ENCODE results near the gene SNCAIP.

Gene SNCAIP

DNA sequence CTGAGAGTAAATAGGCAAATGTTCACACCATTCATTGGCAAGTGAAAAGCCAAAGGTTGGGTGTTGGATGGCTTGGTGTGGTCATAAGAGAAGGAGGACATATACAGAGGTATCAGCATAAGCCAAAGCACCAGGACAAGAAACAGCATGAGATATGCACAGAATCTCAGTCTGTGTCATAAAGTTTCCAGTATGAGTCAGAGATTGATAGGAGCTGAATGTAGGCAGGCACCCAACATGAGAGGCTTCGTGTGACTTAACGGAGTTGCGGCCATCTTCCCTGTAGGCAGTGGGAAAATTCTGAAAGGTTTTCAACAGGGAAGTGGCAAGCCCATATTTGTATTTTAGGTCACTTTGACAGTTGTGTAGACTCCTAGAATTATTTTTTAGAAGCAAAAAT lies 54.5 kb downstream of the SNCAIP start:
- peaks cover 10% of the 10 kb centered on the region for H3K4me1 ChIP-seq (ENCODE audit: control insufficient read depth, low read depth, low read length)
- H3K27me3 ChIP-seq (ENCODE audit: insufficient read depth, low read length, poor library complexity): no peaks in the 10 kb centered on the region
- no peak overlapping the region for H2AK5ac ChIP-seq (ENCODE audit: low read length)
- no peak overlapping the region for H2BK15ac ChIP-seq (replicated peaks; ENCODE audit: low read depth)
- no peak overlapping the region for H4K5ac ChIP-seq (ENCODE audit: low read length)
- no peaks in the 10 kb centered on the region for H3K79me1 ChIP-seq (ENCODE audit: low read length)
- H3K4me2 ChIP-seq (ENCODE audit: low read length): no peak overlapping the region
- H2BK120ac ChIP-seq (ENCODE audit: low read depth, low read length): no peak overlapping the region
- no peaks in the 10 kb centered on the region for H3K79me2 ChIP-seq (ENCODE audit: control insufficient read depth, insufficient read depth, low read length)
- no peak overlapping the region for H3K4ac ChIP-seq (ENCODE audit: low read depth, low read length)
- no peak overlapping the region for H3K18ac ChIP-seq (ENCODE audit: low read length)
- no peak overlapping the region for H4K8ac ChIP-seq (ENCODE audit: low read depth, low read length)
- no CpG with 5 or more reads among the region's 3 CpGs for WGBS (ENCODE audit: extremely low coverage, insufficient coverage, low lambda C conversion rate)
- no peak overlapping the region for H3K27ac ChIP-seq (ENCODE audit: low read depth, low read length)
- H3K9ac ChIP-seq (ENCODE audit: low read length): no peak overlapping the region
- no peaks in the 10 kb centered on the region for H3K36me3 ChIP-seq (ENCODE audit: control insufficient read depth, insufficient read depth, low read length)
- no peak overlapping the region for H3K23ac ChIP-seq (ENCODE audit: low read length)
- no peak overlapping the region for H3K4me3 ChIP-seq (ENCODE audit: low read length)
- no peak overlapping the region for H2BK5ac ChIP-seq (ENCODE audit: low read length)
- no peak for DNase-seq
- H3K56ac ChIP-seq (ENCODE audit: low read length): no peak overlapping the region

- Histone ChIP-seq H2AK5ac (ENCODE audit: low read length) (no peak overlapping the region), H3K18ac (ENCODE audit: low read length) (no peak overlapping the region), H3K4me1 (ENCODE audit: control insufficient read depth, low read depth, low read length) (peaks cover 10% of the 10 kb centered on the region), H3K79me2 (ENCODE audit: control insufficient read depth, insufficient read depth, low read length) (no peaks in the 10 kb centered on the region), H3K4ac (ENCODE audit: low read depth, low read length) (no peak overlapping the region), H3K56ac (ENCODE audit: low read length) (no peak overlapping the region), H2BK5ac (ENCODE audit: low read length) (no peak overlapping the region), H2BK120ac (ENCODE audit: low read depth, low read length) (no peak overlapping the region), H3K27ac (ENCODE audit: low read depth, low read length) (no peak overlapping the region), H3K36me3 (ENCODE audit: control insufficient read depth, insufficient read depth, low read length) (no peaks in the 10 kb centered on the region), H3K79me1 (ENCODE audit: low read length) (no peaks in the 10 kb centered on the region), H3K23ac (ENCODE audit: low read length) (no peak overlapping the region), H4K5ac (ENCODE audit: low read length) (no peak overlapping the region), H3K27me3 (ENCODE audit: insufficient read depth, low read length, poor library complexity) (no peaks in the 10 kb centered on the region), H3K4me2 (ENCODE audit: low read length) (no peak overlapping the region), H3K4me3 (ENCODE audit: low read length) (no peak overlapping the region), H4K8ac (ENCODE audit: low read depth, low read length) (no peak overlapping the region), H3K9ac (ENCODE audit: low read length) (no peak overlapping the region), H2BK15ac (replicated peaks; ENCODE audit: low read depth) (no peak overlapping the region)
- no peak for DNase-seq
- no CpG with 5 or more reads among the region's 3 CpGs for WGBS (ENCODE audit: extremely low coverage, insufficient coverage, low lambda C conversion rate)
Measured at GRCh38 chr5:122367456-122367855, 55.4 kb downstream of the SNCAIP start.

- H3K79me2 ChIP-seq (ENCODE audit: control insufficient read depth, insufficient read depth, low read length): no peaks in the 10 kb centered on the region
- no peak overlapping the region for H2BK15ac ChIP-seq (replicated peaks; ENCODE audit: low read depth)
- no peak overlapping the region for H3K4me2 ChIP-seq (ENCODE audit: low read length)
- H3K4ac ChIP-seq (ENCODE audit: low read depth, low read length): no peak overlapping the region
- no peaks in the 10 kb centered on the region for H3K27me3 ChIP-seq (ENCODE audit: insufficient read depth, low read length, poor library complexity)
- no peak overlapping the region for H3K27ac ChIP-seq (ENCODE audit: low read depth, low read length)
- H4K8ac ChIP-seq (ENCODE audit: low read depth, low read length): no peak overlapping the region
- DNase-seq: peak; percentile 23
- no peak overlapping the region for H2BK120ac ChIP-seq (ENCODE audit: low read depth, low read length)
- no peak overlapping the region for H4K5ac ChIP-seq (ENCODE audit: low read length)
- no CpG with 5 or more reads among the region's 5 CpGs for WGBS (ENCODE audit: extremely low coverage, insufficient coverage, low lambda C conversion rate)
- H3K79me1 ChIP-seq (ENCODE audit: low read length): no peaks in the 10 kb centered on the region
- no peak overlapping the region for H2BK5ac ChIP-seq (ENCODE audit: low read length)
- no peak overlapping the region for H3K9ac ChIP-seq (ENCODE audit: low read length)
- no peak overlapping the region for H3K56ac ChIP-seq (ENCODE audit: low read length)
- H3K4me3 ChIP-seq (ENCODE audit: low read length): no peak overlapping the region
- H2AK5ac ChIP-seq (ENCODE audit: low read length): no peak overlapping the region
- no peak overlapping the region for H3K18ac ChIP-seq (ENCODE audit: low read length)
- H3K23ac ChIP-seq (ENCODE audit: low read length): no peak overlapping the region
- H3K4me1 ChIP-seq (ENCODE audit: control insufficient read depth, low read depth, low read length): peaks cover 10% of the 10 kb centered on the region
- no peaks in the 10 kb centered on the region for H3K36me3 ChIP-seq (ENCODE audit: control insufficient read depth, insufficient read depth, low read length)
Measured at GRCh38 chr5:122368510-122369251, 56.6 kb downstream of the SNCAIP start.

DNA sequence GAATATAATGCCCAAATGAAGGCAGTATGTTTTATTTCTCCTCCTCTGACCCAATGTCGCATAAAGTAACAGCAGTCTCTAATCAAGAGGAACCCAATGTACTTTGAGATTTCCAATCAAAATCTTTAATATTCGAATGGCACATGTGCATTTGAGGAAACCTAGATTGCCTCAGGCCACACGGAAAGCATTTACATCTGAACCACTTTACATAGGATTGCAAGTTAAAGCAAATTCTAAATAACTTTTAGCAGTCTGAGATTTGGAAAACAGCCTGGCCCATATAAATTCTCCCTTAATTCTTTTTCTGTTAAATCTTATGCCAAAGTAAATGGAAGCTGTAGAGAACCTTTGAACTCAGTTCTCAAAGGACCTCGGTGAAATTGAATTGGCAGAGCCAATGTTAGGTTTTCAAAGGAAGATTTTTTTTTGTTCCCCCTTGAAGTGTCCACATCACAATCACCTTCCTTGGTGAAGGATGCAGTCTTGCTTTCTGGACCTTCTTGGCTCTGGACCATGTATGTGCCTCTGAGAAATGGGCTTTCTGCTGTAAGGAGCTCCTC lies 57.3 kb downstream of the SNCAIP start:
- H3K23ac ChIP-seq (ENCODE audit: low read length): no peak overlapping the region
- no peak for DNase-seq
- H3K27me3 ChIP-seq (ENCODE audit: insufficient read depth, low read length, poor library complexity): no peaks in the 10 kb centered on the region
- H3K4ac ChIP-seq (ENCODE audit: low read depth, low read length): no peak overlapping the region
- no CpG with 5 or more reads among the region's 4 CpGs for whole genome bisulfite sequencing (ENCODE audit: extremely low coverage, insufficient coverage, low lambda C conversion rate)
- no peak overlapping the region for H3K9ac ChIP-seq (ENCODE audit: low read length)
- H2AK5ac ChIP-seq (ENCODE audit: low read length): no peak overlapping the region
- H3K56ac ChIP-seq (ENCODE audit: low read length): no peak overlapping the region
- H3K4me1 ChIP-seq (ENCODE audit: control insufficient read depth, low read depth, low read length): peaks cover 10% of the 10 kb centered on the region
- no peak overlapping the region for H3K4me2 ChIP-seq (ENCODE audit: low read length)
- no peaks in the 10 kb centered on the region for H3K36me3 ChIP-seq (ENCODE audit: control insufficient read depth, insufficient read depth, low read length)
- H3K27ac ChIP-seq (ENCODE audit: low read depth, low read length): no peak overlapping the region
- no peak overlapping the region for H2BK5ac ChIP-seq (ENCODE audit: low read length)
- no peak overlapping the region for H3K4me3 ChIP-seq (ENCODE audit: low read length)
- H3K79me2 ChIP-seq (ENCODE audit: control insufficient read depth, insufficient read depth, low read length): no peaks in the 10 kb centered on the region
- no peak overlapping the region for H2BK15ac ChIP-seq (replicated peaks; ENCODE audit: low read depth)
- H3K79me1 ChIP-seq (ENCODE audit: low read length): no peaks in the 10 kb centered on the region
- no peak overlapping the region for H4K8ac ChIP-seq (ENCODE audit: low read depth, low read length)
- no peak overlapping the region for H4K5ac ChIP-seq (ENCODE audit: low read length)
- H2BK120ac ChIP-seq (ENCODE audit: low read depth, low read length): no peak overlapping the region
- H3K18ac ChIP-seq (ENCODE audit: low read length): no peak overlapping the region

DNA sequence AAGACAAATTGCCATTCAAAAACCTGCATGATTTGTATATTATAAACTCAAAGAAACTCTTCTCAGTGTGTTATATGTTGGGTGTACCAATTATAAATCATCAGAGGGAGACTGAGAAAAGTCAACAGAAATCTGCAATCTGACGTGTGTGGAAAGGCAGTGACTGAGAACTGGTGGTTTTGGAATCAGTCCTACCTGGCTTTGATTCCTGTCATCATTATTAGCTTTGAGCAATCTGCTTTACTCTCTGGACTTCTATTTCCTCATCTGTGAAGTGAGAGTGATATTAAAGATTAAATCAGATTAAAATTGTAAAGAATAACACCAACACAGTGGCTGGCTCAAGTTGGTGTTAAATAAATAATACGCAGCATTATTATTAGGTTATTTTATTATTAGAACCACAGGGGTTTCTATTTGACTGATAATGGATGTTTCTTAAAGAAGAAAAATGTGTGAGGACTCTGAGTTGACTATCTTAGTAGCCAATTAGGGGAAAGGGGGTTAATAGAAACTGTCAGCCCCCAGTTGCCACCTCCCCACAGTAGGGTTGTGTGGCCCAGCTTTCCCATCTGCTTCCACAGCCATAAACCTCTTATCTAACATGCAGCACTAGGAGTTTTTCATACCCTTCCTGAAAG lies 59.6 kb downstream of the SNCAIP start:
- no peaks in the 10 kb centered on the region for H3K79me2 ChIP-seq (ENCODE audit: control insufficient read depth, insufficient read depth, low read length)
- H2BK120ac ChIP-seq (ENCODE audit: low read depth, low read length): no peak overlapping the region
- no peak overlapping the region for H3K56ac ChIP-seq (ENCODE audit: low read length)
- no peak overlapping the region for H3K23ac ChIP-seq (ENCODE audit: low read length)
- WGBS (ENCODE audit: extremely low coverage, insufficient coverage, low lambda C conversion rate): no CpG with 5 or more reads among the region's 2 CpGs
- no peak overlapping the region for H3K4me3 ChIP-seq (ENCODE audit: low read length)
- H2BK15ac ChIP-seq (replicated peaks; ENCODE audit: low read depth): no peak overlapping the region
- no peak overlapping the region for H3K4ac ChIP-seq (ENCODE audit: low read depth, low read length)
- H4K8ac ChIP-seq (ENCODE audit: low read depth, low read length): no peak overlapping the region
- no peaks in the 10 kb centered on the region for H3K79me1 ChIP-seq (ENCODE audit: low read length)
- no peaks in the 10 kb centered on the region for H3K27me3 ChIP-seq (ENCODE audit: insufficient read depth, low read length, poor library complexity)
- no peak overlapping the region for H4K5ac ChIP-seq (ENCODE audit: low read length)
- DNase-seq: no peak
- H3K4me2 ChIP-seq (ENCODE audit: low read length): no peak overlapping the region
- no peak overlapping the region for H3K18ac ChIP-seq (ENCODE audit: low read length)
- no peak overlapping the region for H2AK5ac ChIP-seq (ENCODE audit: low read length)
- H3K9ac ChIP-seq (ENCODE audit: low read length): no peak overlapping the region
- H2BK5ac ChIP-seq (ENCODE audit: low read length): no peak overlapping the region
- no peak overlapping the region for H3K27ac ChIP-seq (ENCODE audit: low read depth, low read length)
- H3K36me3 ChIP-seq (ENCODE audit: control insufficient read depth, insufficient read depth, low read length): no peaks in the 10 kb centered on the region
- H3K4me1 ChIP-seq (ENCODE audit: control insufficient read depth, low read depth, low read length): peaks cover 10% of the 10 kb centered on the region

Data from mesendoderm (in vitro differentiated cells).